ENCODE data around the gene NHLRC4. TPM values are rescaled to one million over a fixed set of nuclear protein-coding genes. Genes with fewer than 3 reads are reported as not detected.

The NHLRC4 gene
- total and polyA plus RNA-seq, 2 of the 13 experiments (the other 11 are each of a cell fraction or from before 2014, with no cell fraction given), result 0.40 to 0.59 TPM

DNA sequence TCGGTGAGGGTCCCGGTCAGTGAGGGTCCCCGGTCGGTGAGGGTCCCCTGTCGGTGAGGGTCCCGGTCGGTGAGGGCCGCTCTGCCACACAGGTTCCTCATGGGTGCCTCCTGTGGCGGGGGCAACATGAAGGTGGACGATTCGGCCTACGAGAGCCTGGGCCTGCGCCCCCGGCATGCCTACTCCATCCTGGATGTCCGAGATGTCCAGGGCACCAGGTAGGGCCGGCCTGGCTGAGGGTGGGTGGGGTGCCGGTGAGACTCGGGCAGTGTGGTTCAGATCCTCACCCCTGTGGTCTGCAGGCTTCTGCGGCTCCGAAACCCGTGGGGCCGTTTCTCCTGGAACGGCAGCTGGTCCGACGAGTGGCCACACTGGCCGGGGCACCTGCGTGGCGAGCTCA is 15.6 kb upstream of the NHLRC4 start:
- WGBS (ENCODE audit: low lambda C conversion rate), result 93% methylated on average over 14 of the region's 28 CpGs
- no TSS peak for BruUV-seq (replicated peaks)
- H4K20me1 ChIP-seq (ENCODE audit: insufficient read depth, low read length), result no peaks in the 10 kb centered on the region
- no peaks in the 10 kb centered on the region for H3K27me3 ChIP-seq (ENCODE audit: control insufficient read depth in 1 of 2, insufficient read depth in 2 of 2, low read length in 2 of 2)
- no peak for ATAC-seq
- in situ Hi-C loops (cut with HindIII; ENCODE audit: extremely low pct_ligation_motif_present, low pct_unique_long_range_greater_than_20kb), result no loop called here
- no peaks in the 10 kb centered on the region for H3K79me2 ChIP-seq (ENCODE audit: insufficient read depth, low read length)
- no peak for DNase-seq (ENCODE audit: low spot score)
- H3K4me1 ChIP-seq (ENCODE audit: insufficient read depth, low read length), result peaks cover 27% of the 10 kb centered on the region
- peaks cover 4 to 8% of the 10 kb centered on the region in 2 experiments; a peak in 2 of 5 replicates for H3K36me3 ChIP-seq (replicated peaks in 1 of 2; ENCODE audit: control insufficient read depth in 1 of 2, insufficient read depth in 2 of 2, low read length in 2 of 2)
- no peak overlapping the region for H2AFZ ChIP-seq (ENCODE audit: low read length)
- no peak overlapping the region for H3K27ac ChIP-seq (ENCODE audit: extremely low read length, insufficient read depth, low read length)
- ChIA-PET POLR2A (no interaction called here), CTCF (ENCODE audit: low intra/inter-chr PET ratio, low total read pairs) (no interaction called here)
- H3K4me3 ChIP-seq (replicated peaks in 1 of 3; ENCODE audit: insufficient read depth in 1 of 3, low read depth in 2 of 3, low read length in 3 of 3), result no peak overlapping the region
- TF ChIP-seq MAX (IDR thresholded peaks at IDR 0.05), result no peak
- TF ChIP-seq, protein P1, sequence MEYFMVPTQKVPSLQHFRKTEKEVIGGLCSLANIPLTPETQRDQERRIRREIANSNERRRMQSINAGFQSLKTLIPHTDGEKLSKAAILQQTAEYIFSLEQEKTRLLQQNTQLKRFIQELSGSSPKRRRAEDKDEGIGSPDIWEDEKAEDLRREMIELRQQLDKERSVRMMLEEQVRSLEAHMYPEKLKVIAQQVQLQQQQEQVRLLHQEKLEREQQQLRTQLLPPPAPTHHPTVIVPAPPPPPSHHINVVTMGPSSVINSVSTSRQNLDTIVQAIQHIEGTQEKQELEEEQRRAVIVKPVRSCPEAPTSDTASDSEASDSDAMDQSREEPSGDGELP (IDR thresholded peaks at IDR 0.05; ENCODE audit: borderline replicate concordance, low read depth), result no peak
- TF ChIP-seq HNRNPLL (IDR thresholded peaks at IDR 0.05; ENCODE audit: low read depth, low read length, poor library complexity, severe bottlenecking), result peak; percentile 8
- no peak for TF ChIP-seq ARID4A (CRISPR knock-in tag; IDR thresholded peaks at IDR 0.05; ENCODE audit: borderline replicate concordance)
- no peak for TF ChIP-seq BCL6 (CRISPR knock-in tag; IDR thresholded peaks at IDR 0.05)
- TF ChIP-seq RBAK (CRISPR knock-in tag; IDR thresholded peaks at IDR 0.05), result no peak
- TF ChIP-seq PLSCR1 (CRISPR knock-in tag; IDR thresholded peaks at IDR 0.05; ENCODE audit: borderline replicate concordance), result no peak
- peak; percentile 20 for TF ChIP-seq AGO2 (optimal IDR thresholded peaks at IDR 0.05; ENCODE audit: low read depth, low read length)
- TF ChIP-seq, protein P2, sequence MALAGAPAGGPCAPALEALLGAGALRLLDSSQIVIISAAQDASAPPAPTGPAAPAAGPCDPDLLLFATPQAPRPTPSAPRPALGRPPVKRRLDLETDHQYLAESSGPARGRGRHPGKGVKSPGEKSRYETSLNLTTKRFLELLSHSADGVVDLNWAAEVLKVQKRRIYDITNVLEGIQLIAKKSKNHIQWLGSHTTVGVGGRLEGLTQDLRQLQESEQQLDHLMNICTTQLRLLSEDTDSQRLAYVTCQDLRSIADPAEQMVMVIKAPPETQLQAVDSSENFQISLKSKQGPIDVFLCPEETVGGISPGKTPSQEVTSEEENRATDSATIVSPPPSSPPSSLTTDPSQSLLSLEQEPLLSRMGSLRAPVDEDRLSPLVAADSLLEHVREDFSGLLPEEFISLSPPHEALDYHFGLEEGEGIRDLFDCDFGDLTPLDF (CRISPR knock-in tag; IDR thresholded peaks at IDR 0.05), result no peak
- H3K9me3 ChIP-seq (ENCODE audit: low read length), result no peaks in the 10 kb centered on the region
- H3K9ac ChIP-seq (ENCODE audit: insufficient read depth, low read depth, low read length), result no peak overlapping the region
- intact Hi-C loops (cut with micrococcal nuclease; ENCODE audit: unreplicated experiment), result no loop called here
- no peak overlapping the region for H3K4me2 ChIP-seq (ENCODE audit: low read depth, low read length)
- FAIRE-seq, result no peak
